Tongue (tissue), 2 donors: ENCODE data around the gene ALDH3B1. TPM values are rescaled to one million over a fixed set of nuclear protein-coding genes. Genes with fewer than 3 reads are reported as not detected.
"Not testable (repeated sequence)": the region's sequence is repeated elsewhere in the genome, so short reads cannot be mapped to it uniquely, and the experiment has no call there.

Source experiments
- DNase-seq: peaks from one replicate; pipeline ENCODE4 v3.0.0-alpha.2; 2015
- total RNA-seq: library from RNA; depleted of rRNA; stranded (reverse); fragments of >200 nt; gene quantifications from one replicate; pipeline ENCODE4 v1.2.3, GENCODE V29; 2014

Gene ALDH3B1
- total RNA-seq, result 3.8 TPM

GRCh38 chr11:68010090-68011041 lies at the start of gene ALDH3B1:
Gene ALDH3B1, plus strand, starts transcription at chr11:68010327. Its CDS starts 4,971 bp downstream, at chr11:68015298.
- peak; percentile 70 for DNase-seq

DNA sequence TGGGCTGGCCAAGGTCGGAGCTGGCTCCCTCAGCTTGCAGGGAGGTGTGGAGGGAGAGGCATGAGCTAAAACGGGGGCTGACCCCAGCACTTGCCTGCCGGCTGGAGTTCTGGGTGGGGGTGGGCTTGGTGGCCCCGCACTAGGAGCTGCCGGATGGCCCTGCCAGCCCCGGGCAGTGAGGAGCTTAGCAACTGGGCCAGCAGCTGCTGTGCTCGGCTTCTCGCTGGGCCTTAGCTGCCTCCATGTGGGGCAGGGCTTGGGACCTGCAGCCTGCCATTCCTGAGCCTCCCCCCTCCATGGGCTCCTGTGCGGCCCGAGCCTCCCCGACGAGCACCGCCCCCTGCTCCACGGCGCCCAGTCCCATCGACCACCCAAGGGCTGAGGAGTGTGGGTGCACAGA lies 46.9 kb upstream of the ALDH3B1 start:
- peak; percentile 14 for DNase-seq

DNA sequence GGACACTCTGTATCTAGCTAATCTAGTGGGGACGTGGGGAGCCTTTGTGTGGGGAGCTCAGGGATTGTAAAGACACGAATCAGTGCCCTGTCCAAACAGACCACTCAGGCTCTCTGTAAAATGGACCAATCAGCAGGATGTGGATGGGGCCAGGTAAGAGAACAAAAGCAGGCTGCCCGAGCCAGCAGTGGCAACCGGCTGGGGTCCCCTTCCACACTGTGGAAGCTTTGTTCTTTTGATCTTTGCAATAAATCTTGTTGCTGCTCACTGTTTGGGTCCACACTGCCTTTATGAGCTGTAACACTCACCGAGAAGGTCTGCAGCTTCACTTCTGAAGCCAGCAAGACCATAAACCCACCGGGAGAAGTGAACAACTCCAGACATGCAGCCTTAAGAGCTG lies 46.2 kb upstream of the ALDH3B1 start:
- DNase-seq, result not testable (repeated sequence)

DNA sequence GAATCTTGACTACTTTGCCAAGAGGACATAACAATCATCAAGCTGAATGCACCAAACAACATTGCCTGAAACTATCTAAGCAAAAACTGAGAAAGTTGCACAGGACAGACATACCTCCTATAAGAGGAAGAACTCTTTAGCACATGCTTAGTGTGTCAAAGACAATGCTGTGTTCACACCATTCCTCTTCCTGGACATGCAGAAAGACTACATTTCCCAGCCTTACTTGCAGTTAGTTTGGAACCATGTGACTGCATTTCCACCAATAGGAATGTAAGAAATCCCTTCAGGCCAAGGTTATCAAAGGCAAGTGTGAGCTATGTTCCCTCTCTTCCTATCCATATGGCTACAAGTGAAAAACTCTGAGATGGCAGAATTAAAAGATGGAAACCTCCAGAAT lies 45.4 kb upstream of the ALDH3B1 start:
- not testable (repeated sequence) for DNase-seq

DNA sequence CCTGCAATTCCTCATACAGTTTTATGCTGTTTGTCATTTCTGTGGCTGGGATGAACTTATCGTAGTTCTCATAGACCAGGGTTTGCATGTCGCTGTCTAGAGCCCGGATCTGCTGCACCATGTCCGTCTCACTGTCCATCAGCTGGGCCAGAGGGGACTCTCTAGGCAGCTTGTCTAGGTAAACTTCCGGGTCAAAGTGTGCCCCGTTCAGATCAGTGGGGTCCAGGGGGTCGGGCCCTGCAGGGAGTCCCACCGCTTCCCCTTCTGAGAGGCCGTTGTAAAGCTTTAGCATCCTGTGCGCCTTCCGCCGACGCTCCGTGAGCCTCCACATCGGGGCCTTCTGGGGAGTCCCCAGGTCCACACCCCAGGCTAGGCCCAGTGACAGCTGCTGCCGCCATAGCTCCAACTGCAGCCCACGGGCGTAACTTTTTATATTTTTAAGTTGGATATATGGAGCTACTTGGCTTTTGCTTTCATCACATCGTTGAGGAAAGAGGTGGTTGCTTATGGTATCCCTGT lies 44.2 kb upstream of the ALDH3B1 start:
- not testable (repeated sequence) for DNase-seq

- not testable (repeated sequence) for DNase-seq
These were observed 35.4 kb upstream of the ALDH3B1 start for GRCh38 chr11:67974746-67975145.

- peak; percentile 27 for DNase-seq
These were observed 31.2 kb upstream of the ALDH3B1 start for GRCh38 chr11:67978766-67979418.

DNA sequence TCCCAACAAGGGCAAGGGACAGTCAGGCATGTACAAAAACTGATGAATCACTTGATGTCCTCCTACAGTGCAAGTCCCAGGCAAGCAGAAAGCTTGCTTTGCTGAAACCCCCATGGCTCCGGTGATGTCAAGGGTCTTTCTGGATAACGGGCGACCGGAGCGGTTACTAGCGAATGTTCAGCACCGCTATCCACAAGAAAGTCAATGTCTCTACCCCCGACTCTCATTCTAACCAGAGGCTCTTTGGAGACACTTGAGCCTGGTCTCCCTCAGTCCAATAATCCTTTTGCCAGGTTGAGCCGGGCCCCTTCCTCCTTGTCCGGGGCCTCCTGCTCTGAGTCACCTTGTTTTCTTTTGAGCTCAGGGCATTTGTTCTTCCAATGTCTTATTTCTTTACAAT lies 28.9 kb upstream of the ALDH3B1 start:
- DNase-seq, result not testable (repeated sequence)

- DNase-seq, result not testable (repeated sequence)
These were observed 27.8 kb upstream of the ALDH3B1 start for GRCh38 chr11:67982255-67982857.

DNA sequence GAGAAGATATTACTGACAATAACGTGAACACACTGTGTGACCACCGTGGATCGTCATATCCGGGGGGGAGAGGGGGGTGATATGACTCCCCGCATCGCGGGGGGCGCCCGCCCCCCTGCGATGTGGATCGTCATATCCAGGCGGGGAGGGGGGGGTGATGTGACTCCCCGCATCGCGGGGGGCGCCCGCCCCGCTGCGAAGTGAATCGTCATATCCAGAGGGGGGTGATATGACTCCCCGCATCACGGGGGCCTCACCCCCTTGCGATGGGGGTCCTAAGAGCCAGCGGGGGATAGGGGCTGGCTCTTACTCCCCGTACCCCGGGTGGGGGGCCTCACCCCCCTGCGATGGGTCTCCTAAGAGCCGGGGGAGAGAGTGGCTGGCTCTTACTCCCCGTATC lies 26.2 kb upstream of the ALDH3B1 start:
- no peak for DNase-seq

DNA sequence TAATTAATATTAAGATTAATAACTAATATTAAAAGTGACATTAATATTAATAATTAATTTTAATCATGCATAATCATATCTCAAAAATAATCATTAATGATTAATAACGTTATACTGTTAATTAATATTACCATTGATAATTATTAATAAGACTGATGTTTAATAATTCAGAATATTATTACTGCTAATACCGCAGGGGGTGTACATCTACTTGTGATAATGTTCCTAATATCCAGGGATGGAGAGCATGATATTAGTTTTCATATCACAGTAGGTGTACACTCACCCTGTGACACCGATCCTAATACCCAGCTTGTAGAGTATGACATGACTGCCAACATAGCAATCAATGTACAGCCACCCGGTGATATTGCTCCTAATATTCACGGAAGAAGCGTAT lies 24.8 kb upstream of the ALDH3B1 start:
- DNase-seq, result not testable (repeated sequence)

DNA sequence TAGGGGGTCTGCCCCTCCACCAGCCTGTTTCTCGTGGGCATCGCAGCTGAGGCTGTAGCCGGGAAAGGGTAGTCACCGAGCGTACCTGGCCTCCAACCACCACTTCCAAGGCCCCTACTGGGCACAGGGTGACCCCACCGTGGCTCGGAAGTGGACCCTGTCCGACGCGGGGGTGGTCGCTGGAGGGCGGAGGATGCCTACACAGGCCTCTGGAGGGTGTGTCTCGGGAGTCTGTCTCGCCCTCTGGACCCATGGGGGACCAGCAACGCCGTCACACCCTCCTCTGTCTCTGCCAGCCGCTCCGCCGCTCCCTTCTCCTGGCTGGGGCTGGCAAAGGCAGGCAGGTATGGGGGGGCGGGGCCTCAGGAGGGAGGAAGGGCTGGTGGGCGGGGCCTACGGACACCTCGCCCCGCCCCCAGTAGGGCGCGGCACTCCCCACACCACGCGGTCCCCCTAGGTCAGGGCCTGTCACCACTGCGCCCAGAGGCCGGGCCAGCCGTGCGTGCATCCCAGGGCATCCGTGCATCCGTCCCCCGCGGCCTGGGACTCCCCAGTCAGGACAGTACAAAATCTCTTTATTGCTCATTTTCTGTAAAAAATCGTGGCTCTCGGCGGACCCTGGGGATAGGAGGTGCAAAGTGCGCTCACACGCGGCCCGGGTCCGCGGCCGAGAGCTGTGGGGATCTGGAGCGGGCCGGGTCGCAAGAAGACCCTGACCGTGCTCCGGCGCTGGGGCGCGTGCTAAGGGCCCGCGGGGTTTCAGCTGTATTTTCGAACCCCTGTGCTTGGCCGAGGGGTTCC lies 19.4 kb upstream of the ALDH3B1 start:
- DNase-seq, result not testable (repeated sequence)

DNA sequence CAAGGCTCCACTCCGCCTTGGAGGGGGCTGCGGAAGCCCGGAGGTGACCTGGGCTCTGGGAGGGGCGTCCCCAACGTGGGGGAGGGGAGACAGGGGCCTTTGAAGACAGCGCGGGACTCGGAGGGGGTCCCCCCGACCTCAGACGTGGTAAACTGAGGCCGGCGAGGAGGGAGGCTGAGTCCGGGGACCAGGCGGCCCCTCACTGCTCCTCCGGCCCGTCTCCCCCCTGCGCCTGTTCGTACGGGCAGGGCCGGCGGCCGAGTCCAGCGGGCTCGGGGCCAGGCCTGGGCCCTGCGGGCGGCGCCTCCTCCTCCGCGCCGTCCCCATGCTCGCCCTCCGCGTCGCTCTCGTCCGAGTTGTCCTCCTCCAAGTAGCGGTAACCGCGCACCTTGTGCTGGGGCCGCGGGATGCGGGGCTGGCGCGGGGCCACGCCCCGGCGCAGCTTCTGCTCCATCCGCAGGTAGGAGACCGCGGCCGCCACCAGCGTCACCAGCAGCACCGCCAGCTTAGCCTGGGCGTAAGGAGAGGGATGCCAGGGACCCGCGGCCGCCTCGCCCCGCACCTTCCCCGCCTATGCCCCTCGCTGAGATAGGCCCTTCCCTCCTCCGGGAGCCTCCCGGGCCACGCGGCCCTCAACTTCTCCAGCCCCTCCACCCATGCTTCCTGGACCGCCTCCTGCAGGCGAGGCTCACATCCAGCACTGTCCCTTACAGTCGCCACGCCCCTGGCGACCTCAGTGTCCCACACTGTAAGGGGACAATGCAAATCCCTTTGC lies 18.6 kb upstream of the ALDH3B1 start:
- DNase-seq, result not testable (repeated sequence)

- not testable (repeated sequence) for DNase-seq
These were observed 16.3 kb upstream of the ALDH3B1 start for GRCh38 chr11:67993821-67994220.

DNA sequence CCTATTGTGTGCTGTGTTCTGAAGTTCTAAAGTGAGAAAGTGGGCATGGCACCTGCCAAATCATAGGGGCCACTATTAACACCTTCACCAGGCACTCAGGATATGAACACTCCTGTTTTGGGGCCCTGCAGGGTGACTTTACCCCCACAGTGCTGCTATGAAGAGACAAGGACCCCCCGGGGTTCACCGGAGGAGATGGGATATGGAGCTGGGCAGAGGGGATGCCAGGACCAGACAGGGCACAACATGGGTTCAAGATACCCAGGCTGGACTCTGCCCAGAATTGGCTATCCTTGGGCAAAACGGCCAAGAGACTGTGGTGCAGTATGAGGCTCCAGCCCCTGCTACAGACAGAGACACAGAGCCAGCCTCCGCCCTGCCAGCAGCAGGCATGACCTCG lies 15.7 kb upstream of the ALDH3B1 start:
- not testable (repeated sequence) for DNase-seq

DNA sequence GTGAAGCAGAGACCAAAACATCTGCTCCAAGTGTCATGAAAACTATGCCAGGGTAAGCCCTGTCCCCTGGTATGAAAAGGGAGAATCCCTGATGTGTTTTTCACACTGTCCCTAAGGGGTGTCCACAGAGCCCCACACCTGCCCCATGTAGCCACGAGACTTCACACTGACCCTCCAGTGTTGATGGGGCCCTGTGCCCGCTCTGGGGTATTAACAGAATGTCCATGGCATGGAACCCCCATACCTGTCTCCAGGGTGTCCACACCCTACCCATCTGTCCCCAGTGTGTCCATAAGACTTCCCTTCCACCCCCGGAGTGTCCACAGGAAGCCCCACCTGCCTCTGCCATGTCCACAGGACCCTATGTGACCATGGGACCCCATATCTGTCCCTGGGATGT lies 15.0 kb upstream of the ALDH3B1 start:
- not testable (repeated sequence) for DNase-seq

DNA sequence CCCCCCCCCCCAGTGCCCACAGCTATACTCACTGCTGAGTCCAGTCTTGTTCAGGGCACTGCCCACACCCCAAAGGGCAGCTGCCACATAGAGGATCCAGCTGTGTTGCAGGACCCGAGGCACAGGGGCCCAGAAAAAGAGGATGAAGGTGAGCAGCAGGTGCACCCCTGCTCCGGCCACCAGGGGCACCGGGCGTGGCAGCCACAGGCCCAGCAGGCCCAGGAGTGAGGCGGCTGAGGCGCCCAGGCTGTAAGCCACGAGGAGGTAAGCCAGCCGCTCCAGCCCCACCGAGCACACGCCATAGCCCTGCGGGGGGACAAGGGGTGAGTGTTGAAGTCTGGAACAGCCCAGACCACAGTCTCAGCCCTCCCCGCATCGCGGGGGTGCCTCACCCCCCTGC lies 14.5 kb upstream of the ALDH3B1 start:
- DNase-seq, result not testable (repeated sequence)

DNA sequence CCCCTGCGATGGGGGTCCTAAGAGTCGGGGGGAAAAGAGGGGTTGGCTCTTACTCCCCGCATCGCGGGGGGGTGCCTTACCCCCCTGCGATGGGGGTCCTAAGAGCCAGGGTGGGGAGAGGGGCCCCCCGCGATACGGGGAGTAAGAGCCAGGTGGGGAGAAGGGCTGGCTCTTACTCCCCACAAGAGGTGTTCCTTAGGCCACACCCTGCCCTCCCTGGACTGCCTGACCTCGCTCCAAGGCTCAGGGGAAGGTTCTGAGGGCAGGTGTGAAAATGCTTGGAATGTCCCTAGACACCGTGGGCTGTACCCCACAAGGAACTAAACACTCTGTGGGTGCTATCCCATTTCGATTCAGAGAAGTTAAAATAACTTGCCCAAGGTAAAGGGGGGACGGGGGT lies 14.1 kb upstream of the ALDH3B1 start:
- DNase-seq, result no peak

DNA sequence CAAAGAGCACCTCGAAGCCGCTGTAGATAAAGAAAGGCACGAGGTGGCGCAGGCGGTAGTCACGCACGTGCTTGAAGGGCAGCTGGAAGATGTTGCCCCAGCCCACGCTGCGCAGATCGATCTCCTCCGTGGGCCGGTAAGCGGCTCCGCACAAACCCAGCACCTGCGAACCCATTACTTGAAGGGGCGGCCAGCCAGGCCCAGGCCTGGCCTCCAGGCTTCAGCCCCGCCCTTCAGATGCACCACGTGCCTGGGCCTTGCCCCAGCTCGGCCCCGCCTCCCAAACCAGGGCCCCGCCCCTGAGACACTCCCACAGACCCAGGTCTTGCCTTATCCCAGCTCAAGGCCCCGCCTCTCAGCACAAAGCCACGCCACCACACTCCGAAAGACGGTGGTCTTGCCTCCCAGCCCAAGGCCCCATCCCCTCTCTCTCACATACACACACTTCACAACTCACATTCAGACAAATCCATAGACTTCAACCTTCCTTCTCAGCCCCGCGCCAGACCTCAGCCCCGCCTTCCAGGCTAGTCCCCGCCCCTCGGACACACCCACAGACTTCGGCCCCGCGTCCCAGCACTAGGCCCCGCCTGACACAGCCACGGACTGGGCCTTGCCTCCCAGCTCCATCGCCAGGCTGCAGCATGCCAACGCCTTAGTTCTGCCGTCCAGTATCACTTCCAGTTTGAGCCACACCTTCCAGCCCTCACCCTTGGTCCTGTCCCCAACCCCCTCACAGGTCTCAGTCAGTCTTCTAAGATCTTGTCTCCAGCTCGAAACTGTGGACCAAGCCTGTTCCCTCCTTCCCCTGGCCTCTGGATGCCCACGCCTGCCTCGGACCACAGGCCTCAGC lies 13.3 kb upstream of the ALDH3B1 start:
- peak; percentile 65 for DNase-seq

- no peak for DNase-seq
These were observed 12.6 kb upstream of the ALDH3B1 start for GRCh38 chr11:67997475-67997921.
